NCI-H510A (cell line): Measurements from ENCODE around the gene MTREX.

ENCODE experiments used
- DNase-seq: peaks from one replicate; lab custom pipeline; 2025; lab: John Stamatoyannopoulos, UW

MTREX gene

DNA sequence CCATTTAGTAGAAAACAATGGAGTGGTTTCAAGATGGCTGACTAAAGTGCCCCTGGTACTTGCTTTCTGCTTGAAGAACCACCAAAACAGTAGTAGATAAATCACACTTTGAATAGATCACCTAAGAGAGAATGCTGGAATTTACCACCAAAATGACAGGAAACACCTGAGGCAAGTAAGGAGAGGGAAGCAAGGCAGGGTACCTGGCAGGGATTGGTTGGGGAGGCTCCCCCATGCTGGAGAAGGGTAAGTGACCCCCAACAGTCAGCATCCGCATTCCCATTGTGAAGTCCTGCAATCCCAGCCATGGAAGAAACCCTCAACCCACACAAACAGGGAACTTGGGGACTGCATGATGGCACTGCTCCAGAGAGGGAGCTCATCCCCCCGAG, 121.4 kb downstream of the MTREX start:
- DNase-seq, result no peak

DNA sequence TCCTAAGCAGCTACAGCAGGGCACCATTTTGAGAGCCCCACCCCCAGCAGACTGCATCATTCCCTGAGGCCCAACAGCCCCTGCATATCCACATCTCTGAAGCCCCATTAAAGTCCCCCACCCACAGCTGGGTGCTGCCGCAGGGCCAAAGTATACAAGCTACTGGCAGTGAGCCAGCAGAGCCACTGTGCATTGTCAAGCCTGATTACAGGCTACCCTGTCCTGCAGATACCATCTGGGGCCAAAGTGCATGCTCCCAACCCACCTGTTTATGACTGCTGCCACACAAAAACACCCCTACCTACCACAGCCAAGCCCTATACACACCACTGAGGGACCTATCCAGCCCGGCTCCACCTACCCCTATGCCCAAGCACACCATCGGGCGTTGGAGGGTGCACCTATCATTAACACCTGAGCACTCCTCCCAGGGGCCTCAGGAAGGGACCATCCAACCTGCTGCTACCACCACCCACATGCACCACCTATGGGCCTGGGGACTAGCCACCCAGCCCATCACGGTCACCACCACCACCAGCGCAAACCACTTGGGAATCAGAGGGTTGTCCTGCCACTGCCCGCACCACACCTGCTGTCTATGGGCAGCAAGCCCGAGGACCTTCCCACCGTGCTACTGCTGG, 121.9 kb downstream of the MTREX start:
- DNase-seq, result no peak

DNA sequence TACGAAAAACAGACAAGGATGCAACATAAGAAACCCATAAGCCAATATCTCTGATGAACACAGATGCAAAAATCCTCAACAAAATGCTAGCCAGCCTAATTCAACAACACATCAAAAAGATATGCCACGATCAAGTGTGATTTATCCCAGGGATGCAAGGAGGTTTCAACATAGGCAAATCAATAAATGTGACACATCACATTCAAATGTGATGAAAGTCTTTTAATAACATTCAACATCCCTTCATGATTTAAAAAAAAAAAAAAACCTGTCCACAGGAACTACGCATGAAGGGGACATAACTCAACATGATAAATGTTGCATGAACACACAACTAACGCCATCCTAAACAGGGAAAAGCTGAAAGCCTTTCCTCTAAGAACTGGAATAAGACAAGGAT, 124.8 kb downstream of the MTREX start:
- no peak for DNase-seq

DNA sequence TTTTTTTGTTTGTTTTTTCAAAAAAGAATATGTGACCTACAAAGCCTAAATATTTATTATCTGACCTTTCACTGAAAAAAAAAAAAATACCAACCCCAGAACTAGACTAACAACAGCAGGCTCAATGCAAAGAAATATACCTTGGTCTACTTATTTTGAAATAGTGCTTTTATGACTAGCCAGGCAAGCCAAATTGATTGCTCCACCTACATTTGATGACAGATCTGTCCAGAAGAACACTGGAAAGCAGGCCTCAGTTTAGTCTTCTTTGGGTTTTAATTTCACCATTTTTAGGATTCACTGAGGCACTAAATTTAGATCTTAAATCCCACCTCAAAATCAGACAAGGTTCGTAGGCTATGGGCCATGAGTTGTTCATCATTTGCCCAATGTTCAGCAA, 129.7 kb downstream of the MTREX start:
- DNase-seq, result no peak

DNA sequence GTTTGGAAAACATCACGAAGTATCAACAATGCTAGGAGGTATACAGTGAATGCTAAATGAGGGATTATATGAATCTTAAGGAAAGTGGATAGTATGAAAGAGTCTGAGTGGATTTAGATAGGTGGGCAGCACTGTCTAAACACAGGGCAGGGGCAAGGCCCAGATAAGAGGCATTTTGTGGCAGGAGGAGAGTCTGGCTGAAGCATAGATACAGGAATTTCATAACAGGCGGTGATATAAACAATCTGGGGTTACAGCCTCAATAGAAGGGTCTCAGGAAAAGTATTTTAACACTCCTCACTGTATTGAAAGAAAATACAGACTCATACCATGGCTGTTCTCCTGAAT, 130.0 kb downstream of the MTREX start:
- no peak for DNase-seq

DNA sequence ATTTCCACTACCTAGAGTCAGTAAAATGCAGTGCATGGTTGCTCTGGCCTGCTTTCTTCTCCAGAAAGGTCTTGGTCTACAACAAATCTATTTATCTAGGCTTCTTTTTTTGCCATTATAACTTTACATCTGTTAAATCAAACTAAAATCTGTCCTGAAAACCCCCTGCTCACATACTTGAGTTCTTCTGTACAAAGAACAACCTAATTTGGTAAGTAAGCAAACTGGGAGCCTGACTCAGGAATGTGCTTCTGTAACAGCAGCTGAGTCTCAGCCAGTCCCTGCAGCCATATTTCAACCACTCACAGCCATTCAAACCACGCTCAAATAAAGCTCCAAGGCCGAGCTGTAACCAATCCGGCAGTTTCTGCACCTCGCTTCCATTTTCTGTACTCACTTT, 131.2 kb downstream of the MTREX start:
- no peak for DNase-seq

DNA sequence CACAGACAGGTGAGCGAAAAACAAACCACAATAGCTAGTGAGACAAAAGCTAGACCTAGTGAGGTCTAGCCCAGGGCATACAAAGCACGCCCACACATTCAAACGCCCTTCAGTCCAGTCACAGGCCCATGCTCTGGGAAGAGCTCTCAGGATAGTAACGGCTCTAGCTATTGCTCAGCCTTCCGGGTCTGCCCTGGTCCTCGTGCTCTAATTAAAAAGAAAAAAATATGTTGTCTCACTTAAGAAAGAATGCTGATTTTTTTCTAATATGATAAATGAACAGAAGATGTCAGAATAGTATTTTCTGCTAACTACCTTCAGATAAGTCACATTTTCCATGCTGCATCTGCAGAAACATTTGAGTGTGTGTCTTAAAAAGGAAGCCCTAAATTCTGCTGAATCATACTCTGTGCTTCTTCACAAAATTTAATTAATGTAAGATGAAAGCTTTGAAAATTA, 132.4 kb downstream of the MTREX start:
- DNase-seq, result no peak

DNA sequence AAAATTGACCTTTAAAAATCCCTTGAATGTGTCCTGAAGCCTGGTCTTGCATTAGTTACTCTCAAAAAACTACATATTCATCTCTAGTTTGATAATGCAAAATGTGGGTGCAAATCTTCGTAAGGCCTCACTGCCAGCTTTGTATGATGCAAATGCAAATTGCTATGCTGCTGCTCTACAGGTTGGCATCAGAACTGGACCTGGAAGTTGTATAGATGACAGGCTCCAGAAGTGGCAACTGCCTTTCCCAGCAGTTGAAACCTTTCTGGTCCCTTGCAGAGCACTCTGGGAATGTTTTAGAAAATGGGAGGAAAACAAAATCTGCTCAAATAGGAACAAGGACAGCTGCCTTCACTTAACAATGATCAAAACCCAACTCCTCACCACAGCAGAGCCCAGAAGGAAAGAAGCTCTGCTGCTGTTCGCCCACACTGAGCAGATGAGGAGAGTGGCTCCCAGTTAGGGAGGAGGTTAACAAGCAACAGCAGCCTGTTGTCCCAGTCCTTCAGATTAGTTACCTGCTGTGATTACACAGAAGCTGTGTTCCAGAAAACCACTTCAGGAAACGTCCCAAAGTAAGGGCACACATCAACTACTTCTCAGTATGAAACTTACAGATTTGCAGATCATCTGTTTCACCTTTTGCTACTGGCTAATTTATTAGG, 133.4 kb downstream of the MTREX start:
- no peak for DNase-seq

DNA sequence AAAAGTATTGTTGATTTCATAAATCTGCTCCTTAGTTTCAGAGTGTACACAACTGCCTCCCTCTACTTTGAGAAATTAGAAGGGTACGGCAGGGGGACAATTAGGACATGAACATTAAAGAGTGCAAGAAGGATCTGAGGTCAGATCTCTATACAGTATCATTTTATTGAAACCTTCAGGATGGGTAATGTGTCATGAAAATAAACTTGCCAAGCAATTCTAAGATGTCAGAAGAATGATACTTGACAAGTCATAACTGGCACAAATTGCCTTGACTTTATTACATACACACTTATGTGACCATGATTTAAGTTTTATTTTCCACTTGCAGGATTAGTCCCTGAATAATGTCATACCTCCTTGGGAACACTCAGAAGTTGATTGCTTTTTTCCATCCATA, 134.2 kb downstream of the MTREX start:
- DNase-seq, result no peak

DNA sequence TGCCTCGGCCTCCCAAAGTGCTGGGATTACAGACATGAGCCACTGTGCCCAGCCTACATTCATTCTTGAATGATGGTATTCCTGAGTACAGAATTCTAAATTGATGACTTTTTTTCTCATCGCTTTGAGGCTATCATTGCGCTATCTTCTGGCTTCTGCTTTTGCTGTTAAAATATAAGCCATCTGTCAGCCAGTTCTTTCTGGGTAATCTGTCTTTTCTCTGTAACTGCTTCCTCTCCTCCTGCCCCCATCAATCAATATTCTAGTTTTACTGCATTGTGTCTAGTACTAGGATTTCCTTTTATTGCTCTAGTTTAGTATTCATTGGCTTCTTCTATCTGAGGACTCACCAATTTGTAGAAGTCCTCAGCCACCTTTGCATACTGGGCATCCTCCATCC, 138.0 kb downstream of the MTREX start:
- DNase-seq, result no peak

DNA sequence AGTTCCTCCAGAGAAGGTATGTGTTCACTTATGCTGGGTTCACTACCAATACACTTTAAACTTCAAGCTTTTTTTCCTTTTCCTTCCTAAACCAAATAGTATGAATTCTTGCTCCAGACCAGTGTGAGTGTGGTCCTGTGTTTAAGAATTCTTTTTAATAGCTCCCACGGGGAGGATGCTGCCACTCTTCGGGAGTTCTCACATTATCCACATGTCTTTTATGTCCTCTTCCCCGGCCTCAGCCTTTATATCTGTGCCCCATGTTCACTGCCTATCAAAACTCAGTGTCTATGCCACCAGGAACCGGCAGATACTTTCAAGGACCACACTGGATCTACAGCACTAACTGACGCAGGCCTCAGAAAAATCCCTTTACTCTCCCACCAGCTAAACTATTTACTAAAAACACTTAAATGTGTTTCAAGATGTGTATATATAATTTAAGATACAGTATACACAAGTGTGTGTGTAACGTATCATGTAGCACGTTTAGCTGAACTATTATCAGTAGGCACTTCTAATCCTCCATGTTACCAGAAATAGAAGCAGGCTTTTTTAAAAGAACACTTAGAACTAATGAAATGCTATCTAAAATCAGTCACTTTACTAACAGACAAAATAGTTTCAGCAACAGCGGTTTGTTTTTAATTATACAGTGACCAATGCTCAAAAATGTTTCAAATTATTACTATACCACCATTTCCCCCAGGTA, 139.0 kb downstream of the MTREX start:
- DNase-seq, result no peak

DNA sequence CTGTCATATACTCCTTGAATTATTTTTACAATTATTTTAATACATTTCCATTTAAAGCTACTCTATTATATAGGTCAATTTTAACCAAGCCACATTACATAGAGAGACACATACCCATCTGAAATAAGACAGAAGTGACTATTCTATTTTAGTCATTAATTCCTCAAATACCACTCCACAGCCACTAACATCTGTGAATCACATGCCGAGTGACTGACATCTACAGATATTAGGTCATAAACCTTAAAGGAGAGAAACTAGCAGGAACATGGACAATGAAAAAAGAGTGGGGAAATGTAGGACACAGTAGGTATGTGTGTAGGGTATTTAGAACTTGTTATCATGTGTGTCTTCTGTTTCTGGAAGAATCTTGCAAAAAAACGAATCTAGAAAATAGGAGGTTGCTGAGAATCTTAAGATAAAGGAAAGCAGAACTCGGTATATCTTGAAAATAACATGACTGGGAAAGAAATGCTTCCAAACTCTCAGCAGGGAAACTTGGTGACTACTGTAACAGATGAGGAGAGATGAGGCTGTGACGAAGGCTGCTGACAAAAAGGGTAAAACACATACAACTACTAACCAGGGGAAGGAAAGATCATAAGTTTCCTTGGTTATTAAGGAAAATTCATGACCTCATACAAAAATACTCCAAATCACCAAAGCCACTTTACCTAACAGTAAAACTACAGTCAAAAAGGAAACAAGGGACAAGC, 142.4 kb downstream of the MTREX start:
- DNase-seq, result no peak

DNA sequence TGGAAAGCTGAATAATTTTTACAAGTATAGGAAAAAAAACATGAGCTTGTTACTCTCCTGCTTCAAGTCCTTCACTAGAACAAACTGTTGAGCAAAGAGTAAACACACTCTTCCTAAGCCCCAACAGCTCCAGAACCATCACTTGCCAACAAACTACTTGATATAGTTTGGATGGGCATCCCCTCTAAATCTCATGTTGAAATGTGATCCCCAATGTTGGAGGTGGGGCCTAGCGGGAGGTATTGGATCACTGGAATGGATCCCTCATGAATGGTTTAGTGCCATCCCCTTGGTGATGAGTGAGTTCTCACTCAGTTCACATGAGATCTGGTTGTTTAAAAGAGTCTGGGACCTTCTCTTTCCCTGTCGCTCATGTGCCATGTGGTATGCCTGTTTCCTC, 144.2 kb downstream of the MTREX start:
- no peak for DNase-seq

DNA sequence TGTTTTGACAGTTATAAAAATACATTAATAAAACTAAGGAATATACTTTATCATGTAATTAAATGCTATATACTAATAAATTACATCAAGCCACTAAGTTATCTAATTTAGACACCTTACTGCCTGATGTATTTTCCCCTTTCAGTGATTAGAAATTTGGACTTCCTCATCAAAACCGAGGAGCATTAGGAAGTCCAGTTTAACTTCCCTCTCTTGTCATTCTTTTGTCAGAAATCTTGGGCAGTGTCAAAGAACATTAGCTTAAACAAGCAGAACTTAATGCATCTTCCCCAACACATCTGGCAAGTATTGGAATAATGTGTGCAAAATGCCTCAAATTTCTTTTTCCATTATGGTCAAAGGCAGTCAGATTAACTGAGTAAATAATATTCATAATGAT, 145.4 kb downstream of the MTREX start:
- no peak for DNase-seq

DNA sequence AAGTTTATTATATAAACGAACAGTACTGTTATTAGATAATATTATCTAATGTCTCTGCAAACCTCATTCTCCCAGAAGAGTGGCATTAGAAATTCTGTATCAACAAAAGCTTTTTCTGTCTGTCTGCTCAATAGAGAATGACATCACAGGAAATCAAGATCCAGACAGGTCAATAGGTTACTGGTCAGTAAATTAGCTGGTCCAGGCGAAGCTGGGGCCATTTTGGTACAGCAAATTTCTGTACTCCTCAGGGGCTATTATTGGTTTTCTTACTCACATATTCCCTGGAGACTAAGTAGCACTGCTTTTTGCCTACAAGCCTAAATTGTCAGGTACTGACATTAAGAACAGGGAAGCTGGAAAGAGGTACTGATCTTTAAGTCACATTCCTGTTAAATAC, 146.5 kb downstream of the MTREX start:
- no peak for DNase-seq

DNA sequence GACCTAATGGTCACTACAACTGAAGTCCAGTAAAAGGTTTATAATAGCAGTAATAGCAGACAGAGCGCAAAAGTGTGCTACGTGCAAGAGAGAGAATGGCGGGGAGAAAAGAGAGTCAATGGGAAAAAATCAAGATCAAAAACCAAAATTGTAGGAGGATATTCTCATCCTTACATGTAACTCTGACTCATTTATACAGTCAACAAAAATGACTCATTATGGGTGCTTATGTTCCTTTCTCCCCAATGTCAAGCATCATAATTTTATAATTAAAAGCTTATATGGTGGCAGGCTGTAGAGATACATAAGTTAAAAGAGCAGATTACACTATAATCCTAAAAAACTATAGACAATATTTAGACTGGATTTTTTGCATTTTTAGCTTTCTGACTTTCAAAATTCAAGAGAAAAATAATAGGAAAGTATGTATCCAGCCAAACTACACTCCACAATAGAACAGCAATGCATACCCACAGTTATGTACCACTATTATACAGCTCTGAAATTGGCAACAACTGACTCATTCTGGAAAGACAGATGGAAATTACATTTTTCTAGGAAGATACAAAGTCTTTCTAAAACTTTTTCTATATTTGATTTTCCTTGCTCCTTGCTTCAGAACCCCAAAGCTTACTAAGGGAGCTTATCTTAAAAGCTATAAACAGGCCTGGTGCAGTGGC, 148.6 kb downstream of the MTREX start:
- no peak for DNase-seq

DNA sequence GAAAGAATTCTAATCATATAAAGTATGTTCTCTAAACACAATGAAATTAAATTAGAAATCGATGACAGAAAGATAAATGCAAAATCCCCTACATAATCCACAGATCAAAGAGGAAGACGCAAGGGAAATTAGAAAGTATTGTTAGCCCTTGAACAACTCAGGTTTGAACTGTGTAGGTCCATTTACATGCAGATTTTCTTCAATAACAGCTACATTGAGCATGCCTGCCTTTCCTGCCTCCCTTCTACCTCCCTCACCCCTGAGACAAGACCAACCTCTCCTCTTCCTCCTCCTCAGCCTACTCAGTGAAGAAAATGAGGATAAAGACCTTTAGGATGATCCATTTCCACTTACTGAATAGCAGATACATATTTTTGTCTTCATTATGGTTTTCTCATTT, 151.8 kb downstream of the MTREX start:
- no peak for DNase-seq

DNA sequence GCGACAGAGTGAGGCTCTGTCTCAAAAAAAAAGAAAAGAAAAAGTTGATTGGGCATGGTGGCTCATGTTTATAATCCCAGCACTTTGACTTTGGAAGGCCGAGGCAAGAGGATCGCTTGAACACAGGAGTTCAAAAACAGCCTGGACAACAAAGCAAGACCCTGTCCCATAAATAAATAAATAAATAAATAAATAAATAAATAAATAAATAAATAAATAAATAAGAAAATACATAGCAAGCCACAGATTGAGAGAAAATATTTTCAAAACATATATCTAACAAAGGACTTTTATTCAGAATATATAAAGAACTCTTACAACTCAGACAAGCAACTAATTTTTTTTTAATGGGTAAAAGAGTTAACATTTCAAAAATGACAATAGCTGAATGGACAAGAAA, 155.8 kb downstream of the MTREX start:
- no peak for DNase-seq

DNA sequence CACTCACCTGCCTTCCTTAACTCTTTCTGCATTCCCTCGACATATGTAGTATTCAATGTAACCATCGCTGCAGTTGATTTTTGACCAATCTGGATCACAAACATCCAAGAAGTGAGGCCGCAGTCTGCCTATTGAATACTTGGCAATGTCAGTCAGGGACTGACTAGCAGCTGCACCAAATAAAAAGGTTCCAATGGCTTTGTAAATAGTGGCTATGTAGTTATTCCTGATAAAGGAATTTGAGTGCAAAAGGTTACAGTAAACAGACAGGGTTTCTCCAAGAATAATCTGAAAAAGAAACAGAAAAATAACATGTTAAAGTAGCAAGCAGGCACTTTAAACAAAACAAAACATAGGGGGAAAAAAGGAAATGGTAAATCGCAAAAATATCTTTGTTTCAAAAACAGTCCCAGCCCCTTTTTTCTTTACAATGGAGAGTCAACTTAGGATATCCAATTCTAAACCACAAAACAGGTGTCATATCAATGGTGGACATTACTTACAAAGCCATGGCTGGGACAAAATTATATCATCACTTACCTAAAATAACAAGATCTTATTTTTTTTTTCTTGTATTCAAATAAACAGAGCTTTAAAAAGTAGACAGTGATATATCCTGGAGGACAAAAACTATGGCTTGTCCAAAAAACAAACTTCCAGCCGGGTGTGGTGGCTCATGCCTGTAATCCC, 160.2 kb downstream of the MTREX start:
- DNase-seq, result no peak

DNA sequence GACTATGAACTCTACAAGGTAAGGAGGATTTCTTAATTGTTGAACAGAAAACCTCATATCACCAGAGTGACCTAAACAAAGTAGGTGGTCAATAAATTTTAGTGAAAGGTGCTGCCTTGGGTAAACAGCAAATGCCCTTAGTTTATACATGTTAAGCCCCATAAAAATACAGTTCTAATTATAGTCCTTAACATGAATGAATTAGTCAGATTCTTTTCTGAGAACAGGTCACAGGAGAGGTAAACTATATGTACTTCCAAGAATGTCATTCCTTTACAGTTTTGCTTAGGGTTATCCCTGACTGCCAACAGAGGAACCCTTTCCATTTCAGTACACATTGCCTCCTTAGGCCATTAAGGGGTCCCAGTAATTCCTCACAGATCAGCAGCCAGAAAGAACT, 162.1 kb downstream of the MTREX start:
- no peak for DNase-seq

DNA sequence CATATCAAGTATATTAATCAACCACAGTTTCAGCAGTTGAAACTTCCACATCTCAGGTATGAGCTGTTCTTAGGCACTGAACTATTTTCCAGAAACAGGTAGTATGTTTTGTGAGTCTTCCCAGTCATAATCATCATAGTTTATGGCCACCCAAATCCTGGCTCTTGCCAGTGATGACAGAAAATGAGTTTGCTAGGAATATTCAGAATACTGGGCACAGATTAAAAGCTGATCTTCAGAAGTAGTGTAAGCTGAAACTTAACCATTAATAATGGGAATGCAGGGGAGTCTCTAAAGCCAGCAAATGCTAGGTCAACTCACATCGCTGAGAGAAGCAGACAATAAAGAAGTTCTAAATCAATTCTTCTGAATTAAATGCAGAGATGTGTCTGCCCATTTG, 162.5 kb downstream of the MTREX start:
- DNase-seq, result no peak

DNA sequence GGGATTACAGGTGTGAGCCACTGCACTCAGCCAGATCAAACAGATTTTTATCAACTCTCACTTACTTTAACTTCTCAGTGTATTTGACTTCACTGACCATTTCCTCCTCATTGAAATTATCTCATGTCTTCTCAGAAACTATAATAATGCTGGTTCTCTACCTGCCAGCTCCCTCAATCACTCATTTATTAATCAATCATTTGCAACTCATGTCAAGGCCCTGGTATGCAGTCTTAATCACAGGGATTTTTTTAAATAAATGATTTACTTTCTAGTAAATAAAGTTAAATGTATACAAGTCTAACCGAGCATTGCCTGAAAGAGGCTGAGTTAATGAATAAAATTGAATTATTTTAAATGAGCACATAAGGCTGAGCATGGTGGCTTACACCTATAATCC, 163.7 kb downstream of the MTREX start:
- no peak for DNase-seq
